Activated CD8-positive, alpha-beta memory T cell treated with anti-CD3 and anti-CD28 coated beads, Interleukin-2, amount 50 U/mL, for 48 hours (primary cell): ENCODE measurements around the gene MBD5.

Source experiments
- DNase-seq: peaks from one replicate; pipeline ENCODE4 v3.0.0-alpha.2; 2020

The MBD5 gene

GRCh38 chr2:148553332-148553887 is 532.5 kb downstream of the MBD5 start:
- no peak for DNase-seq

- no peak for DNase-seq
These were observed 533.8 kb downstream of the MBD5 start for GRCh38 chr2:148554459-148555247.

- DNase-seq, result no peak
These were observed 534.9 kb downstream of the MBD5 start for GRCh38 chr2:148555622-148556294.

- no peak for DNase-seq
These were observed 537.0 kb downstream of the MBD5 start for GRCh38 chr2:148557844-148558436.

GRCh38 chr2:148560496-148560895 is 539.6 kb downstream of the MBD5 start:
- no peak for DNase-seq

GRCh38 chr2:148561389-148561788 is 540.5 kb downstream of the MBD5 start:
- no peak for DNase-seq

GRCh38 chr2:148565272-148565894 is 544.5 kb downstream of the MBD5 start:
- DNase-seq, result no peak
